K562 (cell line): ENCODE results near the gene SCTR. TPM values are rescaled to one million over a fixed set of nuclear protein-coding genes. Genes with fewer than 3 reads are reported as not detected.

ENCODE experiments used
- ATAC-seq: fragments of 200-7000 bp; cut with Tn5 transposase; 3 replicates; pipeline ENCODE4 v1.9.1; 2020; ENCODE audit warnings: moderate library complexity
- BruUV-seq: library from RNA; stranded (reverse); fragments of 400-500 nt; replicated peaks from 2 replicates; lab custom pipeline; 2021; lab: Mats Ljungman, UMichigan
- CTCF ChIA-PET: fragments of 300-600 bp; formaldehyde crosslinking; extraction: SDS; loops from one replicate; lab custom pipeline; 2021; ENCODE audit warnings: low intra/inter-chr PET ratio; lab: Yijun Ruan, JAX
- POLR2A ChIA-PET: fragments of 300-600, 350-650 bp; sonication (Branson Sonifier 250); formaldehyde crosslinking; extraction: SDS; loops from one replicate; lab custom pipeline; 2021; ENCODE audit warnings: antibody characterized with exemption, inconsistent platforms; lab: Yijun Ruan, JAX
- DNase-seq, 4 experiments: peaks; one replicate each; pipeline versions ENCODE4 v3.0.0 to v3.0.0-alpha.2; 2011 to 2018; ENCODE audit warnings: low spot score in 3 of 4, mixed read lengths in 3 of 4; ENCODE audit errors: extremely low read depth in 1 of 4
- FAIRE-seq: peaks from 2 replicates; lab custom pipeline; 2011; peaks lifted over from hg19 to GRCh38; lab: Jason Lieb, UNC
- H2AFZ ChIP-seq: 2 replicates; pipeline ENCODE4 v1.6.0; 2011; ENCODE audit warnings: low read depth, low read length, control low read depth, inconsistent platforms
- H3K27ac ChIP-seq: fragments of 200-600 bp; 3 replicates; pipeline ENCODE4 v1.8.0; 2011; ENCODE audit warnings: low read depth, mild to moderate bottlenecking, control low read depth, inconsistent platforms, low read length, moderate library complexity, mixed read lengths; ENCODE audit errors: extremely low read depth
- H3K27me3 ChIP-seq, 2 experiments: fragments of 300-600 bp in 1 of 2; 2 replicates in 1 of 2; 3 replicates in 1 of 2; pipeline versions ENCODE4 v1.6.0 to v1.8.0; 2011; ENCODE audit warnings: inconsistent platforms in 2 of 2, low read length in 2 of 2, mild to moderate bottlenecking in 1 of 2, mixed read lengths in 1 of 2, moderate library complexity in 1 of 2; ENCODE audit not compliant: control insufficient read depth in 2 of 2, insufficient read depth in 2 of 2
- H3K36me3 ChIP-seq: fragments of 300-600 bp; 3 replicates; pipeline ENCODE4 v1.8.0; 2011; ENCODE audit warnings: mild to moderate bottlenecking, low read length, inconsistent platforms; ENCODE audit not compliant: control insufficient read depth, insufficient read depth
- H3K4me1 ChIP-seq, 2 experiments: fragments of 200-600 bp in 1 of 2; replicated peaks in 1 of 2; 2 replicates in 1 of 2; 3 replicates in 1 of 2; pipeline versions ENCODE4 v1.5.1 to v1.8.0; 2011; ENCODE audit warnings: inconsistent platforms in 2 of 2, low read length in 2 of 2, mild to moderate bottlenecking in 1 of 2, mixed read lengths in 1 of 2, moderate library complexity in 1 of 2; ENCODE audit not compliant: control insufficient read depth in 2 of 2, insufficient read depth in 2 of 2
- H3K4me2 ChIP-seq: 2 replicates; pipeline ENCODE4 v1.6.1; 2011; ENCODE audit warnings: low read length, control low read depth, inconsistent platforms, mixed read lengths; ENCODE audit not compliant: insufficient read depth
- H3K4me3 ChIP-seq: fragments of 200-600 bp; sonication (generic), shearing (Covaris generic); 2 replicates; pipeline ENCODE4 v1.5.1; 2016; ENCODE audit warnings: control low read depth, inconsistent platforms
- H3K79me2 ChIP-seq: fragments of 200-600 bp; 3 replicates; pipeline ENCODE4 v1.8.0; 2011; ENCODE audit warnings: low read length, inconsistent platforms; ENCODE audit not compliant: control insufficient read depth, insufficient read depth
- H3K9ac ChIP-seq, 2 experiments: 2 replicates each; pipeline versions ENCODE4 v1.6.0 to v1.6.1; 2011; ENCODE audit warnings: low read depth in 2 of 2, low read length in 2 of 2, control low read depth in 1 of 2, inconsistent platforms in 1 of 2, mild to moderate bottlenecking in 1 of 2, mixed read lengths in 1 of 2; ENCODE audit not compliant: insufficient read depth in 1 of 2
- H3K9me1 ChIP-seq: one replicate; pipeline ENCODE4 v1.6.0; 2011; ENCODE audit warnings: inconsistent platforms, mild to moderate bottlenecking, low read length, moderate library complexity; ENCODE audit not compliant: control insufficient read depth, insufficient read depth
- H3K9me3 ChIP-seq: replicated peaks from 2 replicates; pipeline ENCODE4 v1.5.1; 2011; ENCODE audit warnings: low read depth, low read length, inconsistent platforms; ENCODE audit not compliant: control insufficient read depth, insufficient read depth
- H4K20me1 ChIP-seq: replicated peaks from 2 replicates; pipeline ENCODE4 v1.6.1; 2011; ENCODE audit warnings: low read length, inconsistent platforms, mixed read lengths; ENCODE audit not compliant: control insufficient read depth, insufficient read depth
- C11orf30 ChIP-seq: fragments of 450-650 bp; IDR thresholded peaks from 2 replicates; pipeline ENCODE4 v1.6.1; 2016; ENCODE audit warnings: low read depth, mild to moderate bottlenecking
- E2F1 ChIP-seq: sonication (generic); formaldehyde crosslinking; IDR thresholded peaks from 2 replicates; pipeline ENCODE4 v1.8.1; 2023; ENCODE audit warnings: mild to moderate bottlenecking, missing genetic modification reagents, moderate library complexity
- E2F5 ChIP-seq: sonication (generic); formaldehyde crosslinking; IDR thresholded peaks from 2 replicates; pipeline ENCODE4 v1.8.0; 2022; ENCODE audit warnings: mild to moderate bottlenecking, missing genetic modification reagents
- JUND ChIP-seq, 2 experiments: IDR thresholded peaks; 2 replicates in 1 of 2; 3 replicates in 1 of 2; pipeline ENCODE4 v1.6.1; 2011; ENCODE audit warnings: borderline replicate concordance in 2 of 2, low read depth in 2 of 2, low read length in 2 of 2, improper control_type of control experiment in 1 of 2, missing biosample characterization in 1 of 2, missing genetic modification characterization in 1 of 2, missing genetic modification reagents in 1 of 2
- MAFG ChIP-seq: fragments of 450-650 bp; conservative IDR thresholded peaks from 2 replicates; pipeline ENCODE4 v1.6.1; 2016; ENCODE audit warnings: missing genetic modification characterization, missing compliant biosample characterization
- NEUROD1 ChIP-seq: fragments of 150-350 bp; IDR thresholded peaks from 2 replicates; pipeline ENCODE4 v1.6.1; 2014; ENCODE audit warnings: borderline replicate concordance, low read length, low read depth; ENCODE audit not compliant: partially characterized antibody
- NFIC ChIP-seq: fragments of 450-650 bp; IDR thresholded peaks from 2 replicates; pipeline ENCODE4 v1.6.1; 2017; ENCODE audit warnings: mild to moderate bottlenecking, inconsistent platforms
- RAD21 ChIP-seq, 2 experiments: fragments of 250-450 bp in 1 of 2; fragments of 450-650 bp in 1 of 2; sonication (Bioruptor Pico) in 1 of 2; formaldehyde crosslinking in 1 of 2; IDR thresholded peaks in 1 of 2; conservative IDR thresholded peaks in 1 of 2; 2 replicates each; pipeline versions ENCODE4 v1.4.0 to v1.8.0; 2020 to 2022; ENCODE audit warnings: mild to moderate bottlenecking in 2 of 2, moderate library complexity in 1 of 2
- SMARCA4 ChIP-seq: fragments of 450-650 bp; IDR thresholded peaks from 2 replicates; pipeline ENCODE4 v1.6.1; 2016
- SMC3 ChIP-seq: conservative IDR thresholded peaks from 2 replicates; pipeline ENCODE4 v1.6.1; 2011; ENCODE audit warnings: low read depth, low read length, improper control_type of control experiment; ENCODE audit not compliant: insufficient read depth
- SUPT5H ChIP-seq: fragments of 450-650 bp; IDR thresholded peaks from 2 replicates; pipeline ENCODE4 v1.6.1; 2016
- TAF1 ChIP-seq: IDR thresholded peaks from 2 replicates; pipeline ENCODE4 v1.6.1; 2011; ENCODE audit warnings: mild to moderate bottlenecking, low read length, moderate library complexity; ENCODE audit not compliant: insufficient read depth, control insufficient read depth, severe bottlenecking; ENCODE audit errors: extremely low read depth
- TAL1 ChIP-seq: fragments of 450-650 bp; IDR thresholded peaks from 2 replicates; pipeline ENCODE4 v1.6.1; 2016; ENCODE audit warnings: mild to moderate bottlenecking
- U2AF2 ChIP-seq: fragments of 200-400 bp; formaldehyde crosslinking; optimal IDR thresholded peaks from 2 replicates; pipeline ENCODE3; 2017; ENCODE audit warnings: low read depth, mild to moderate bottlenecking, low read length
- ZC3H8 ChIP-seq: fragments of 450-650 bp; IDR thresholded peaks from 2 replicates; pipeline ENCODE4 v1.6.1; 2017
- ZKSCAN8 ChIP-seq: fragments of 200-800 bp; sonication (Bioruptor generic); IDR thresholded peaks from 2 replicates; pipeline ENCODE4 v1.6.1; 2016; ENCODE audit warnings: missing genetic modification characterization, missing compliant biosample characterization
- ZNF174 ChIP-seq: fragments of 250-450 bp; sonication (Bioruptor Pico); IDR thresholded peaks from 2 replicates; pipeline ENCODE4 v1.4.0; 2020; ENCODE audit warnings: mild to moderate bottlenecking
- ZNF507 ChIP-seq: conservative IDR thresholded peaks from 2 replicates; pipeline ENCODE4 v1.6.1; 2017; ENCODE audit warnings: missing genetic modification characterization, missing compliant biosample characterization
- ZNF644 ChIP-seq: fragments of 200-800 bp; sonication (Bioruptor generic); IDR thresholded peaks from 2 replicates; pipeline ENCODE4 v1.6.1; 2016; ENCODE audit warnings: low read depth, missing genetic modification characterization, missing compliant biosample characterization
- WGBS: fragments of 100-300 bp; shearing (Covaris generic); methylation state at CpG from one replicate; pipeline ENCODE4 v1.1.6; 2016; ENCODE audit warnings: low coverage, mixed read lengths; ENCODE audit not compliant: insufficient coverage; ENCODE audit errors: missing lambda C conversion rate; 5-methylcytosine and 5-hydroxymethylcytosine counted together
- in situ Hi-C: fragments of 300-500 bp; cut with MboI; formaldehyde crosslinking; loops from 4 replicates; pipeline ENCODE4 v1.15.0; 2018; ENCODE audit warnings: inconsistent platforms, mixed read lengths
- intact Hi-C: fragments of 100-400 bp; cut with micrococcal nuclease; formaldehyde crosslinking; loops from 2 replicates; pipeline ENCODE4 v1.14.2; 2022
- polyA plus RNA-seq, 8 experiments: library from polyadenylated mRNA; depleted of rRNA in 4 of 8; stranded (reverse) in 5 of 8; unstranded in 3 of 8; fragments of >200 nt; fragmentation: Nextera tagmentation in 2 of 8; fragmentation: Illumina TruSeq in 1 of 8; extraction: Ambion mirVana in 2 of 8; extraction: Trizol in 1 of 8; gene quantifications; 2 replicates each; pipeline versions ENCODE4 v1.2.1 to v1.2.3, GENCODE V29; 2011 to 2014; ENCODE audit warnings: inconsistent platforms in 1 of 8, missing spikeins in 1 of 8
- total RNA-seq, 7 experiments: library from RNA; depleted of rRNA in 6 of 7; stranded (reverse); fragments of >200 nt in 6 of 7; fragmentation: Illumina TruSeq in 2 of 7; extraction: Trizol in 2 of 7; gene quantifications; 2 replicates each; pipeline versions ENCODE4 v1.2.1 to v1.2.3, GENCODE V29; 2011 to 2021; ENCODE audit warnings: low replicate concordance in 1 of 7

The SCTR gene
- total and polyA plus RNA-seq, 9 of the 15 experiments (the other 6 are each of a cell fraction or from before 2014, with no cell fraction given) = not detected

- ATAC-seq = no peak
- no TSS peak for BruUV-seq
- ChIA-PET CTCF (no interaction called here), POLR2A (interaction anchor here (0.6 to 0.7 kb wide), 2 partner anchors 330 to 822 kb away, joined by 3 read pairs; no protein-coding TSS in a partner anchor)
- in situ Hi-C loops = no loop called here
- WGBS = 5% methylated on average over 15 of the region's 15 CpGs
- H3K79me2 ChIP-seq = no peaks in the 10 kb centered on the region
- no peaks in the 10 kb centered on the region for H3K36me3 ChIP-seq
- H3K27ac ChIP-seq = no peak overlapping the region
- no peak overlapping the region for H3K4me2 ChIP-seq
- H2AFZ ChIP-seq = no peak overlapping the region
- no peak for DNase-seq
- no peaks in the 10 kb centered on the region for H3K9me1 ChIP-seq
- peaks cover 0 to 4% of the 10 kb centered on the region in 2 experiments; a peak in 1 of 5 replicates for H3K4me1 ChIP-seq
- H4K20me1 ChIP-seq = peaks cover 6% of the 10 kb centered on the region; the same call in 1 of the 2 replicates
- TF ChIP-seq TAL1 = no peak
- TF ChIP-seq E2F1 (CRISPR knock-in tag) = no peak
- TF ChIP-seq SMC3 = no peak
- TF ChIP-seq MAFG (tag) = no peak
- TF ChIP-seq NEUROD1 = no peak
- no peak for TF ChIP-seq SUPT5H
- no peak for TF ChIP-seq TAF1
- TF ChIP-seq NFIC = no peak
- no peak for TF ChIP-seq SMARCA4
- TF ChIP-seq C11orf30 = no peak
- no peak for TF ChIP-seq ZNF174 (CRISPR knock-in tag)
- TF ChIP-seq E2F5 (CRISPR knock-in tag) = no peak
- TF ChIP-seq ZKSCAN8 (CRISPR knock-in tag) = no peak
- TF ChIP-seq U2AF2 = no peak
- TF ChIP-seq RAD21 (CRISPR knock-in tag; conservative IDR thresholded peaks at IDR 0.05 in 1 of 2, IDR thresholded peaks at IDR 0.05 in 1 of 2) = no peak
- no peak for TF ChIP-seq ZNF507 (tag)
- TF ChIP-seq ZC3H8 = no peak
- TF ChIP-seq ZNF644 = no peak
- no peak for TF ChIP-seq JUND (IDR thresholded peaks at IDR 0.05; ENCODE audit: borderline replicate concordance, low read depth, low read length)
- no peak for TF ChIP-seq JUND (tag; IDR thresholded peaks at IDR 0.05; ENCODE audit: borderline replicate concordance, low read depth, low read length)
- no peak overlapping the region for H3K4me3 ChIP-seq
- no peak for FAIRE-seq
- intact Hi-C loops = no loop called here
- no peaks in the 10 kb centered on the region for H3K9me3 ChIP-seq
- H3K9ac ChIP-seq = no peak overlapping the region; a peak in 1 of 4 replicates
- peaks cover 4 to 37% of the 10 kb centered on the region in 2 experiments; a peak in 3 of 5 replicates for H3K27me3 ChIP-seq
Measured at GRCh38 chr2:119439574-119440500, 84.4 kb downstream of the SCTR start.
